Fibroblast of mammary gland (primary cell): ENCODE results near the gene LRMDA.
A peak's percentile ranks its signal among the peaks of the same experiment; 100 is the strongest.

Experiments
- DNase-seq: peaks from one replicate; pipeline ENCODE4 v3.0.0-alpha.2; 2010; ENCODE audit warnings: low read depth
- H3K4me3 ChIP-seq: 2 replicates; pipeline ENCODE4 v1.5.1; 2011; ENCODE audit warnings: low read depth, mild to moderate bottlenecking, low read length, moderate library complexity; ENCODE audit not compliant: control insufficient read depth
- TF ChIP-seq, protein P1 (sequence below): conservative IDR thresholded peaks from 2 replicates; pipeline ENCODE4 v1.5.1; 2011; ENCODE audit warnings: low read depth, low read length, inconsistent platforms; ENCODE audit not compliant: control insufficient read depth, insufficient read depth

The LRMDA gene

GRCh38 chr10:75971402-75972211 lies 540.2 kb downstream of the LRMDA start:
- TF ChIP-seq, protein P1, sequence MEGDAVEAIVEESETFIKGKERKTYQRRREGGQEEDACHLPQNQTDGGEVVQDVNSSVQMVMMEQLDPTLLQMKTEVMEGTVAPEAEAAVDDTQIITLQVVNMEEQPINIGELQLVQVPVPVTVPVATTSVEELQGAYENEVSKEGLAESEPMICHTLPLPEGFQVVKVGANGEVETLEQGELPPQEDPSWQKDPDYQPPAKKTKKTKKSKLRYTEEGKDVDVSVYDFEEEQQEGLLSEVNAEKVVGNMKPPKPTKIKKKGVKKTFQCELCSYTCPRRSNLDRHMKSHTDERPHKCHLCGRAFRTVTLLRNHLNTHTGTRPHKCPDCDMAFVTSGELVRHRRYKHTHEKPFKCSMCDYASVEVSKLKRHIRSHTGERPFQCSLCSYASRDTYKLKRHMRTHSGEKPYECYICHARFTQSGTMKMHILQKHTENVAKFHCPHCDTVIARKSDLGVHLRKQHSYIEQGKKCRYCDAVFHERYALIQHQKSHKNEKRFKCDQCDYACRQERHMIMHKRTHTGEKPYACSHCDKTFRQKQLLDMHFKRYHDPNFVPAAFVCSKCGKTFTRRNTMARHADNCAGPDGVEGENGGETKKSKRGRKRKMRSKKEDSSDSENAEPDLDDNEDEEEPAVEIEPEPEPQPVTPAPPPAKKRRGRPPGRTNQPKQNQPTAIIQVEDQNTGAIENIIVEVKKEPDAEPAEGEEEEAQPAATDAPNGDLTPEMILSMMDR: no peak
- DNase-seq: peak; percentile 93
- no peak overlapping the region for H3K4me3 ChIP-seq

DNA sequence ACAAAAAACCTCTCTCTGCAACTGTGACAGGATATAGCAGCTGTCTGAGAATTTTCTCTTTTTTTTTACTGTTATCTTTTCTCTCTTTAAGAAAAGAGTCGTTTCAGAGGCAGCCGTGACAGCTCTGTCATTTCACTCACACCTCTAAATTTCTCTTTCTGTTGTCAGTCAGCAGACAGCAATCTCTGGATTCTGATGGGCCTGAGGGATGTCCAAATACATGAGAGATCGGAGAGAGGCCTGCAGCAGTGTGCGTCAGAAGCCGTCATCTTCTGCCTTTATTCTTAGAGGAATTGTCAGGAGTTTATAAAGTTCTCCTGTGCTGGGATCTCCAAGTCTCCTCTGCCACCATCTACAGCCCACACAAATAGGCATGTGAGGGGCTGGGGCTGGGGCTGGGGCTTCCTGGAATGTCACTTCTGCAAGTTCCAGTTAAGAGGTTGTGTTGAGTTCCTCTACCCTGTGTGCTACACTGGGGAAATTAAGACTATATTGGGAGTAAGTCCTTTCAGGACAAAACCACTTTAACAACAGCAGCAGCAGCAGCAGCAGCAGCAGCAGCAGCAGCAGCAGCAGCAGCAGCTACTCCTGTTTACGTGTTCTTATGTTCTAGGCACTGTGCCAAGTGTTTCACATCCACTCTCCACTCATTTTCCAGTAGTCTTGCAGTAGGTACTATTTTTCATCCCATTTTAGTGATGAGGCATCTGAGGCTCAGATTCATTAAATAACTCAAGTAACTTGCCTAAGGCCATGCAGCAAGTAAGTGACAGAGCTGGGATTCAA lies 541.3 kb downstream of the LRMDA start:
- TF ChIP-seq, protein P1: no peak
- H3K4me3 ChIP-seq: no peak overlapping the region
- DNase-seq: peak; percentile 95

DNA sequence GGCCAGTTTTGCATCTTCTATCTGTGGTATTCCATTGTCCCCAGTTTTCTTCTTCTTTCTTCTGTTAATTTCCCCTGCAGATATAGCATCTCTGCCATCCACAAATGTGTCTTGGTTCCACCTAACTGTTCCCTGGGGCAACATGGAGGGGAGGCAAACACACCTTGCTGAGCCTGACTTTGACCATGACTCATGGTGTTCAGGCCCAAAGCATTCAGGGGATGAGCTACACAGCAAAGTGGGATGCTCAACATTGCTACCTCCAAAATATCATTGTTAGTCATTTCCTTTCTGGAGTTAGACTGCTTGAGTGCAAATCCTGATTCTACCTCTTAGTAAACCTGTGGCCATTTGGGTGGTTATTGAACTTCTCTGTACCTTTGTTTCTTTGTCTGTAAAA lies 542.7 kb downstream of the LRMDA start:
- TF ChIP-seq, protein P1: no peak
- no peak for DNase-seq
- no peak overlapping the region for H3K4me3 ChIP-seq

GRCh38 chr10:75976681-75977080 lies 545.3 kb downstream of the LRMDA start:
- DNase-seq: no peak
- TF ChIP-seq, protein P1: no peak
- H3K4me3 ChIP-seq: no peak overlapping the region

- TF ChIP-seq, protein P1: no peak
Observed at GRCh38 chr10:75977139-75977538, 545.7 kb downstream of the LRMDA start.

DNA sequence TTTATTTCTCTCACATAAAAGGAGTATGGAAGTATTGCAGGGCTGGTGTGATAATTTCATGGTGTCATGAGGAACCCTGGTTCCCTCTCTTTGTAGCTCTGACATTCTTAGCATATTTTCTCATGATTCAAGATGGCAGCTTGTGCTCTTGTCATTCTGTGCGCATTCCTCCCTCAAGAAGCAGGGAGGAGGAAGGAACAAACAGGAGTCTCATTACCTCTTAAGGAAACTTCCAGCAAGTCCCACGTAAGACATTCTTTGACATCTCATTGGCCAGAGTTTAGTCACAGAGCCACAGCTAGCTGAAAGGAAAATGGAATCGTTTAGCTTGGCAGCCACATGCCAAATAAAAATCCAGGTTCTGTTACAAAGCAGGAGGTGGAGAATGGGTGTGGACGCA lies 546.8 kb downstream of the LRMDA start:
- TF ChIP-seq, protein P1: no peak
- H3K4me3 ChIP-seq: no peak overlapping the region
- no peak for DNase-seq

More at GRCh38 chr10:75977139-75977538, 545.7 kb downstream of the LRMDA start:
- no peak overlapping the region for H3K4me3 ChIP-seq
- DNase-seq: peak; percentile 38
